HUES64 (cell line): ENCODE measurements around the gene ELOVL5.

Experiments
- H3K27ac ChIP-seq: 2 replicates; pipeline ENCODE4 v1.7.0; 2013; ENCODE audit warnings: low read depth, low read length, inconsistent platforms
- H3K27me3 ChIP-seq: 2 replicates; pipeline ENCODE4 v1.6.1; 2013; ENCODE audit warnings: mild to moderate bottlenecking, low read length; ENCODE audit not compliant: insufficient read depth
- H3K36me3 ChIP-seq: 2 replicates; pipeline ENCODE4 v1.6.1; 2013; ENCODE audit warnings: mild to moderate bottlenecking, low read length; ENCODE audit not compliant: insufficient read depth
- H3K4me1 ChIP-seq: 2 replicates; pipeline ENCODE4 v1.6.1; 2013; ENCODE audit warnings: mild to moderate bottlenecking, low read length, moderate library complexity; ENCODE audit not compliant: insufficient read depth
- H3K4me3 ChIP-seq: 2 replicates; pipeline ENCODE4 v1.5.1; 2013; ENCODE audit warnings: mild to moderate bottlenecking, low read length, moderate library complexity
- H3K9ac ChIP-seq: 2 replicates; pipeline ENCODE4 v1.6.1; 2013; ENCODE audit warnings: mild to moderate bottlenecking, low read depth, low read length
- H3K9me3 ChIP-seq: 2 replicates; pipeline ENCODE4 v1.6.1; 2013; ENCODE audit warnings: low read depth, low read length; ENCODE audit not compliant: insufficient read depth
- WGBS: fragments of 150-250, 120-280 bp; methylation state at CpG from one replicate; pipeline ENCODE4 v1.1.7; 2013; ENCODE audit warnings: missing lambda C conversion rate; 5-methylcytosine and 5-hydroxymethylcytosine counted together

Gene ELOVL5

GRCh38 chr6:53343092-53343491 lies 5.7 kb downstream of the ELOVL5 start:
- Histone ChIP-seq H3K4me1 (peaks cover 12% of the 10 kb centered on the region), H3K9me3 (no peaks in the 10 kb centered on the region), H3K9ac (no peak overlapping the region), H3K36me3 (peaks cover 12% of the 10 kb centered on the region), H3K27me3 (no peaks in the 10 kb centered on the region), H3K4me3 (no peak overlapping the region), H3K27ac (no peak overlapping the region)
- 76% methylated on average over 3 of the region's 3 CpGs for WGBS

GRCh38 chr6:53342217-53342616 lies 6.5 kb downstream of the ELOVL5 start:
- H3K27ac ChIP-seq: no peak overlapping the region
- H3K9ac ChIP-seq: no peak overlapping the region
- H3K27me3 ChIP-seq: no peaks in the 10 kb centered on the region
- H3K36me3 ChIP-seq: peaks cover 15% of the 10 kb centered on the region
- no peaks in the 10 kb centered on the region for H3K9me3 ChIP-seq
- no peak overlapping the region for H3K4me3 ChIP-seq
- H3K4me1 ChIP-seq: peaks cover 12% of the 10 kb centered on the region
- 84% methylated on average over 1 of the region's 2 CpGs for WGBS

GRCh38 chr6:53340536-53340935 lies 8.2 kb downstream of the ELOVL5 start:
- 83% methylated on average over 2 of the region's 2 CpGs for WGBS
- H3K9ac ChIP-seq: no peak overlapping the region
- H3K36me3 ChIP-seq: peaks cover 17% of the 10 kb centered on the region
- no peak overlapping the region for H3K4me3 ChIP-seq
- H3K9me3 ChIP-seq: no peaks in the 10 kb centered on the region
- H3K4me1 ChIP-seq: peaks cover 12% of the 10 kb centered on the region; the same call in 1 of the 2 replicates
- no peaks in the 10 kb centered on the region for H3K27me3 ChIP-seq
- H3K27ac ChIP-seq: no peak overlapping the region

- no peaks in the 10 kb centered on the region for H3K27me3 ChIP-seq
- no peaks in the 10 kb centered on the region for H3K9me3 ChIP-seq
- H3K36me3 ChIP-seq: peaks cover 9% of the 10 kb centered on the region; the same call in 1 of the 2 replicates
- H3K9ac ChIP-seq: no peak overlapping the region
- H3K4me3 ChIP-seq: no peak overlapping the region
- H3K27ac ChIP-seq: no peak overlapping the region
- H3K4me1 ChIP-seq: peaks cover 22% of the 10 kb centered on the region; the same call in 1 of the 2 replicates
- 94% methylated on average over 2 of the region's 2 CpGs for WGBS
Measured at GRCh38 chr6:53339424-53339823, 9.3 kb downstream of the ELOVL5 start.

GRCh38 chr6:53338304-53338703 lies 10.4 kb downstream of the ELOVL5 start:
- Histone ChIP-seq H3K27ac (no peak overlapping the region), H3K27me3 (no peaks in the 10 kb centered on the region), H3K4me1 (peaks cover 19% of the 10 kb centered on the region; the same call in 1 of the 2 replicates), H3K36me3 (peaks cover 9% of the 10 kb centered on the region; the same call in 1 of the 2 replicates), H3K9ac (no peak overlapping the region), H3K4me3 (no peak overlapping the region), H3K9me3 (no peaks in the 10 kb centered on the region)
- WGBS: 96% methylated on average over 1 of the region's 1 CpG

GRCh38 chr6:53336070-53336469 lies 12.7 kb downstream of the ELOVL5 start:
- H3K9ac ChIP-seq: no peak overlapping the region
- H3K4me1 ChIP-seq: peaks cover 19% of the 10 kb centered on the region; the same call in 1 of the 2 replicates
- WGBS: 92% methylated on average over 4 of the region's 4 CpGs
- H3K36me3 ChIP-seq: peaks cover 15% of the 10 kb centered on the region; the same call in 1 of the 2 replicates
- no peak overlapping the region for H3K4me3 ChIP-seq
- no peaks in the 10 kb centered on the region for H3K9me3 ChIP-seq
- no peak overlapping the region for H3K27ac ChIP-seq
- no peaks in the 10 kb centered on the region for H3K27me3 ChIP-seq

GRCh38 chr6:53335224-53335994 lies 13.3 kb downstream of the ELOVL5 start:
- H3K4me1 ChIP-seq: peaks cover 19% of the 10 kb centered on the region; the same call in 1 of the 2 replicates
- 87% methylated on average over 12 of the region's 12 CpGs for WGBS
- no peaks in the 10 kb centered on the region for H3K27me3 ChIP-seq
- H3K9ac ChIP-seq: no peak overlapping the region
- H3K9me3 ChIP-seq: no peaks in the 10 kb centered on the region
- H3K4me3 ChIP-seq: no peak overlapping the region
- peaks cover 15% of the 10 kb centered on the region; the same call in 1 of the 2 replicates for H3K36me3 ChIP-seq
- H3K27ac ChIP-seq: no peak overlapping the region

GRCh38 chr6:53333439-53334408 lies 15.0 kb downstream of the ELOVL5 start:
- Histone ChIP-seq H3K27ac (no peak overlapping the region), H3K4me1 (peaks cover 19% of the 10 kb centered on the region; the same call in 1 of the 2 replicates), H3K9me3 (no peaks in the 10 kb centered on the region), H3K9ac (no peak overlapping the region), H3K27me3 (no peaks in the 10 kb centered on the region), H3K36me3 (peaks cover 15% of the 10 kb centered on the region; the same call in 1 of the 2 replicates), H3K4me3 (no peak overlapping the region)
- 85% methylated on average over 4 of the region's 5 CpGs for WGBS

- Histone ChIP-seq H3K4me1 (peaks cover 31% of the 10 kb centered on the region), H3K9me3 (no peaks in the 10 kb centered on the region), H3K9ac (no peak overlapping the region), H3K27ac (no peak overlapping the region), H3K36me3 (peaks cover 7% of the 10 kb centered on the region; the same call in 1 of the 2 replicates), H3K27me3 (no peaks in the 10 kb centered on the region), H3K4me3 (no peak overlapping the region)
- WGBS: 81% methylated on average over 1 of the region's 2 CpGs
Measured at GRCh38 chr6:53331678-53332077, 17.1 kb downstream of the ELOVL5 start.

- H3K4me3 ChIP-seq: no peak overlapping the region
- WGBS: no CpG with 5 or more reads among the region's 1 CpG
- no peak overlapping the region for H3K9ac ChIP-seq
- no peaks in the 10 kb centered on the region for H3K9me3 ChIP-seq
- peaks cover 6% of the 10 kb centered on the region; the same call in 1 of the 2 replicates for H3K36me3 ChIP-seq
- no peak overlapping the region for H3K27ac ChIP-seq
- H3K4me1 ChIP-seq: peaks cover 26% of the 10 kb centered on the region
- H3K27me3 ChIP-seq: no peaks in the 10 kb centered on the region
Measured at GRCh38 chr6:53330137-53330536, 18.6 kb downstream of the ELOVL5 start.

- peaks cover 6% of the 10 kb centered on the region; the same call in 1 of the 2 replicates for H3K36me3 ChIP-seq
- H3K27ac ChIP-seq: no peak overlapping the region
- H3K4me1 ChIP-seq: peaks cover 18% of the 10 kb centered on the region
- H3K9ac ChIP-seq: no peak overlapping the region
- H3K9me3 ChIP-seq: no peaks in the 10 kb centered on the region
- no peak overlapping the region for H3K4me3 ChIP-seq
- H3K27me3 ChIP-seq: no peaks in the 10 kb centered on the region
Measured at GRCh38 chr6:53328375-53328774, 20.4 kb downstream of the ELOVL5 start.
